Caco-2 (cell line): ENCODE results near the gene PI4K2B. TPM values are rescaled to one million over a fixed set of nuclear protein-coding genes. Genes with fewer than 3 reads are reported as not detected.
A peak's percentile ranks its signal among the peaks of the same experiment; 100 is the strongest.

Source experiments
- BruUV-seq: library from RNA; stranded (reverse); fragments of 400-500 nt; replicated peaks from 2 replicates; lab custom pipeline; 2021; lab: Mats Ljungman, UMichigan
- CTCF ChIA-PET: fragments of 300-600 bp; sonication (Branson Sonifier 250); formaldehyde crosslinking; loops from one replicate; lab custom pipeline; 2022; ENCODE audit warnings: antibody characterized with exemption; lab: Charles Lee
- POLR2A ChIA-PET: fragments of 300-600 bp; sonication (Branson Sonifier 250); formaldehyde crosslinking; loops from one replicate; lab custom pipeline; 2022; ENCODE audit warnings: antibody characterized with exemption; lab: Charles Lee
- DNase-seq, 2 experiments: peaks; one replicate each; pipeline versions ENCODE4 v3.0.0 to v3.0.0-alpha.2; 2020 to 2022
- H3K27me3 ChIP-seq: replicated peaks from 2 replicates; pipeline ENCODE4 v1.6.0; 2011; ENCODE audit warnings: low read length; ENCODE audit not compliant: control insufficient read depth, insufficient read depth
- H3K36me3 ChIP-seq: 2 replicates; pipeline ENCODE4 v1.5.1; 2011; ENCODE audit warnings: low read length; ENCODE audit not compliant: control insufficient read depth, insufficient read depth
- H3K4me1 ChIP-seq: fragments of 250-450 bp; sonication (Bioruptor Pico); 2 replicates; pipeline ENCODE4 v1.5.1; 2020; ENCODE audit warnings: mild to moderate bottlenecking
- H3K4me3 ChIP-seq: 2 replicates; pipeline ENCODE4 v1.5.1; 2011; ENCODE audit warnings: low read depth, mild to moderate bottlenecking, control low read depth, low read length
- H3K9me3 ChIP-seq: fragments of 250-450 bp; sonication (Bioruptor Pico); 2 replicates; pipeline ENCODE4 v1.5.1; 2020; ENCODE audit warnings: mild to moderate bottlenecking, moderate library complexity
- H3K27ac Mint-ChIP-seq: one replicate; pipeline ENCODE4 v1.8.0; 2022; ENCODE audit warnings: mixed read lengths; ENCODE audit not compliant: unreplicated experiment
- H3K27me3 Mint-ChIP-seq: one replicate; pipeline ENCODE4 v1.8.0; 2022; ENCODE audit warnings: mixed read lengths; ENCODE audit not compliant: insufficient read depth, unreplicated experiment
- H3K36me3 Mint-ChIP-seq: one replicate; pipeline ENCODE4 v1.8.0; 2022; ENCODE audit warnings: mild to moderate bottlenecking, mixed read lengths; ENCODE audit not compliant: insufficient read depth, unreplicated experiment
- H3K4me1 Mint-ChIP-seq: one replicate; pipeline ENCODE4 v1.8.0; 2022; ENCODE audit warnings: low read depth, mixed read lengths; ENCODE audit not compliant: unreplicated experiment
- H3K4me3 Mint-ChIP-seq: one replicate; pipeline ENCODE4 v1.8.0; 2022; ENCODE audit warnings: mild to moderate bottlenecking, moderate library complexity, mixed read lengths; ENCODE audit not compliant: unreplicated experiment
- H3K9me3 Mint-ChIP-seq: one replicate; pipeline ENCODE4 v1.8.0; 2022; ENCODE audit warnings: mixed read lengths; ENCODE audit not compliant: unreplicated experiment
- intact Hi-C: fragments of 100-400 bp; cut with micrococcal nuclease; formaldehyde crosslinking; loops from one replicate; pipeline ENCODE4 v1.10.0; 2022; ENCODE audit not compliant: unreplicated experiment
- total RNA-seq: library from RNA; stranded (reverse); gene quantifications from 2 replicates; pipeline ENCODE4 v1.2.3, GENCODE V29; 2022
- TF ChIP-seq, protein P1 (sequence below), 2 experiments: fragments of 200-600 bp in 1 of 2; IDR thresholded peaks; 1 replicate in 1 of 2; 2 replicates in 1 of 2; pipeline versions ENCODE4 v1.5.1 to v1.8.0; 2011 to 2022; ENCODE audit warnings: antibody characterized with exemption in 1 of 2, control low read depth in 1 of 2, inconsistent platforms in 1 of 2, low read depth in 1 of 2, low read length in 1 of 2, mild to moderate bottlenecking in 1 of 2, moderate library complexity in 1 of 2; ENCODE audit not compliant: insufficient read depth in 1 of 2, severe bottlenecking in 1 of 2, unreplicated experiment in 1 of 2

PI4K2B gene
- total RNA-seq, 1 experiment from 2014 or later: 25.0 TPM

DNA sequence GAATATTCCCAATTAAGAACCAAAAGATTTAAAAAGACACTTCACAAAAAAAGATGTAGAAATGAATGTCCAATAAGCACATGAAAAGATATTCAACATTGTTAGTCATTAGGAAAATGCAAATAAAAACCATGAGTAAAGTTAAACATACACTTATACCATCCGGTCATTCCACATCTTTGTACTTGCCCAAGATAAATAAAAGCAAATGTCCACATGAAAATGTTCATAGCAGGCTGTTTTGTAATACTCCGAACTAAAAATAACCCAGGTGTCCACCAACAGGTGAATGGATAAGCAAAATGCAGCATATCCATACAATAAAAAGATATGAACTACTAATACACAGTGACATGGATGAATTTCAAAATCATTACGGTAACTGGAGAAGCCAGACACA, 50.1 kb downstream of the PI4K2B start:
- CTCF ChIA-PET: no interaction called here
- POLR2A ChIA-PET: interaction anchor here (0.6 kb wide), 1 partner anchor 75 kb away, joined by 4 read pairs; no protein-coding TSS in a partner anchor
- peaks cover 15% of the 10 kb centered on the region for H3K9me3 Mint-ChIP-seq

DNA sequence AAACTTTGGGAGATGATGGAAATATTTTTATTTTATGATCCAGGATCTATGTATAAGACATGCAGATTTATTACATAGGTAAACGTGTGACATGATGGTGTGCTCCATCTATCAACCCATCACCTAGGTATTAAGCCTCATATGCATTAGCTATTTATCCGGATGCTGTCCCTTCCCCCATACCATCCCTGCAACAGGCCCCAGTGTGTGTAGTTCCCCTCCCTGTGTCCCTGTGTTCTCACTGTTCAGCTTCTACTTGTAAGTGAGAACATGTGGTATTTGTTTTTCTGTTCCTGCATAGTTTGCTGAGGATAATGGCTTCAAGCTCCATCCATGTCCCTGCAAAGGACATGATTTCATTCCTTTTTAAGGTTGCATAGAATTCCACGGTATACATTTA, 50.6 kb downstream of the PI4K2B start:
- Histone ChIP-seq H3K4me3 (no peak overlapping the region), H3K36me3 (no peaks in the 10 kb centered on the region), H3K9me3 (peaks cover 6% of the 10 kb centered on the region), H3K27me3 (no peaks in the 10 kb centered on the region), H3K4me1 (peaks cover 7% of the 10 kb centered on the region; the same call in 1 of the 2 replicates)
- POLR2A ChIA-PET: no interaction called here
- H3K4me3 Mint-ChIP-seq: no peak overlapping the region
- TF ChIP-seq, protein P1, sequence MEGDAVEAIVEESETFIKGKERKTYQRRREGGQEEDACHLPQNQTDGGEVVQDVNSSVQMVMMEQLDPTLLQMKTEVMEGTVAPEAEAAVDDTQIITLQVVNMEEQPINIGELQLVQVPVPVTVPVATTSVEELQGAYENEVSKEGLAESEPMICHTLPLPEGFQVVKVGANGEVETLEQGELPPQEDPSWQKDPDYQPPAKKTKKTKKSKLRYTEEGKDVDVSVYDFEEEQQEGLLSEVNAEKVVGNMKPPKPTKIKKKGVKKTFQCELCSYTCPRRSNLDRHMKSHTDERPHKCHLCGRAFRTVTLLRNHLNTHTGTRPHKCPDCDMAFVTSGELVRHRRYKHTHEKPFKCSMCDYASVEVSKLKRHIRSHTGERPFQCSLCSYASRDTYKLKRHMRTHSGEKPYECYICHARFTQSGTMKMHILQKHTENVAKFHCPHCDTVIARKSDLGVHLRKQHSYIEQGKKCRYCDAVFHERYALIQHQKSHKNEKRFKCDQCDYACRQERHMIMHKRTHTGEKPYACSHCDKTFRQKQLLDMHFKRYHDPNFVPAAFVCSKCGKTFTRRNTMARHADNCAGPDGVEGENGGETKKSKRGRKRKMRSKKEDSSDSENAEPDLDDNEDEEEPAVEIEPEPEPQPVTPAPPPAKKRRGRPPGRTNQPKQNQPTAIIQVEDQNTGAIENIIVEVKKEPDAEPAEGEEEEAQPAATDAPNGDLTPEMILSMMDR (IDR thresholded peaks at IDR 0.05; ENCODE audit: insufficient read depth in 1 of 2, low read depth in 1 of 2, low read length in 1 of 2, severe bottlenecking in 1 of 2, unreplicated experiment in 1 of 2): no peak
- no TSS peak for BruUV-seq
- peaks cover 20% of the 10 kb centered on the region for H3K9me3 Mint-ChIP-seq
- no peaks in the 10 kb centered on the region for H3K27me3 Mint-ChIP-seq
- CTCF ChIA-PET: no interaction called here
- DNase-seq: no peak
- intact Hi-C loops: loop anchor here (1.0 kb wide), 1 partner anchor 15 kb away; no protein-coding TSS in a partner anchor
- no peaks in the 10 kb centered on the region for H3K4me1 Mint-ChIP-seq
- no peak overlapping the region for H3K27ac Mint-ChIP-seq
- peaks cover 5% of the 10 kb centered on the region for H3K36me3 Mint-ChIP-seq

More for the DNA sequence above, 50.1 kb downstream of the PI4K2B start:
- H3K27me3 ChIP-seq: no peaks in the 10 kb centered on the region
- no peak overlapping the region for H3K27ac Mint-ChIP-seq
- no peak overlapping the region for H3K4me3 ChIP-seq
- peaks cover 5% of the 10 kb centered on the region for H3K36me3 Mint-ChIP-seq
- TF ChIP-seq, protein P1 (IDR thresholded peaks at IDR 0.05; ENCODE audit: insufficient read depth in 1 of 2, low read depth in 1 of 2, low read length in 1 of 2, severe bottlenecking in 1 of 2, unreplicated experiment in 1 of 2): no peak
- peaks cover 6% of the 10 kb centered on the region for H3K9me3 ChIP-seq
- H3K27me3 Mint-ChIP-seq: no peaks in the 10 kb centered on the region
- H3K4me3 Mint-ChIP-seq: no peak overlapping the region
- intact Hi-C loops: loop anchor here (1.0 kb wide), 1 partner anchor 15 kb away; no protein-coding TSS in a partner anchor
- no TSS peak for BruUV-seq
- peaks cover 7% of the 10 kb centered on the region; the same call in 1 of the 2 replicates for H3K4me1 ChIP-seq
- H3K36me3 ChIP-seq: no peaks in the 10 kb centered on the region
- no peaks in the 10 kb centered on the region for H3K4me1 Mint-ChIP-seq
- no peak for DNase-seq

DNA sequence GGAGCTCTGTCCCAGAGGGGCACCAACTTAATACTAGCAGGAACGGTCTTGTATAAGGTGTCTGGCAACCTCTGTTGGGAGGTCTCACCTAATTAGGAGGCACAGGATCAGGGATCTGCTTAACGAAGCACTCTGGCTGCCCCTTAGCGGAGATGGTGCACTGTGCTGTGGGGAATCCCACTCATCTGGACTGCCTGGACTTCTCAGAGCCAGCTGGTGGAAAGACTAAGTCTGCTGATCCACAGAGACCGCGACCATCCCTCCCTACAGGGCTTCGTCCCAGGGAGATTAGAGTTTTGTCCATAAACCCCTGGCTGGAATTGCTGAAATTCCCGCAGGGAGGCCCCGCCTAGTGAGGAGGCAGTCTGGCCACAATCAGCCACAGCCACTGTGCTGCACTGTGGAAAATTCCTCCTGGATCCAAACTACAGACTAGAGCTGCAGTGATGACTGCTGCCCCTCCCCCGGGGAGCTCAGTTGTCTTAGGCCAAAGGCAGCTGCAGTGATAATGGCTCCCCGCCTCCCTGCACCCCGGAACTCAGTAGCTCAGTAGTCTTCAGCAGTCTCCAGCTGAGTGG, 56.7 kb downstream of the PI4K2B start:
- CTCF ChIA-PET: interaction anchor here (0.5 to 1.7 kb wide), 3 partner anchors 9 to 75 kb away, joined by 4 to 10 read pairs (median 9); partner anchors contain the start of gene ZCCHC4
- peaks cover 6% of the 10 kb centered on the region for H3K9me3 ChIP-seq
- POLR2A ChIA-PET: no interaction called here
- intact Hi-C loops: loop anchor here (1.0 kb wide), 1 partner anchor 9 kb away; no protein-coding TSS in a partner anchor
- no peak overlapping the region for H3K4me3 ChIP-seq
- TF ChIP-seq, protein P1 (IDR thresholded peaks at IDR 0.05; ENCODE audit: insufficient read depth in 1 of 2, low read depth in 1 of 2, low read length in 1 of 2, severe bottlenecking in 1 of 2, unreplicated experiment in 1 of 2): no peak
- Mint-ChIP-seq H3K9me3 (peaks cover 37% of the 10 kb centered on the region), H3K27ac (peak overlapping the region; percentile 76), H3K4me1 (peaks cover 7% of the 10 kb centered on the region), H3K4me3 (no peak overlapping the region), H3K36me3 (peaks cover 4% of the 10 kb centered on the region), H3K27me3 (no peaks in the 10 kb centered on the region)
- no peaks in the 10 kb centered on the region for H3K27me3 ChIP-seq
- H3K4me1 ChIP-seq: peaks cover 15% of the 10 kb centered on the region
- BruUV-seq: no TSS peak
- H3K36me3 ChIP-seq: no peaks in the 10 kb centered on the region
- peak; percentile 70 to 83 for DNase-seq
